ENCODE results near the gene LSAMP. TPM values are rescaled to one million over a fixed set of nuclear protein-coding genes. Genes with fewer than 3 reads are reported as not detected.

The LSAMP gene
- total and polyA plus RNA-seq, 3 donors from 2014 or later, result 3.1 to 10.3 (median 9.1) TPM

DNA sequence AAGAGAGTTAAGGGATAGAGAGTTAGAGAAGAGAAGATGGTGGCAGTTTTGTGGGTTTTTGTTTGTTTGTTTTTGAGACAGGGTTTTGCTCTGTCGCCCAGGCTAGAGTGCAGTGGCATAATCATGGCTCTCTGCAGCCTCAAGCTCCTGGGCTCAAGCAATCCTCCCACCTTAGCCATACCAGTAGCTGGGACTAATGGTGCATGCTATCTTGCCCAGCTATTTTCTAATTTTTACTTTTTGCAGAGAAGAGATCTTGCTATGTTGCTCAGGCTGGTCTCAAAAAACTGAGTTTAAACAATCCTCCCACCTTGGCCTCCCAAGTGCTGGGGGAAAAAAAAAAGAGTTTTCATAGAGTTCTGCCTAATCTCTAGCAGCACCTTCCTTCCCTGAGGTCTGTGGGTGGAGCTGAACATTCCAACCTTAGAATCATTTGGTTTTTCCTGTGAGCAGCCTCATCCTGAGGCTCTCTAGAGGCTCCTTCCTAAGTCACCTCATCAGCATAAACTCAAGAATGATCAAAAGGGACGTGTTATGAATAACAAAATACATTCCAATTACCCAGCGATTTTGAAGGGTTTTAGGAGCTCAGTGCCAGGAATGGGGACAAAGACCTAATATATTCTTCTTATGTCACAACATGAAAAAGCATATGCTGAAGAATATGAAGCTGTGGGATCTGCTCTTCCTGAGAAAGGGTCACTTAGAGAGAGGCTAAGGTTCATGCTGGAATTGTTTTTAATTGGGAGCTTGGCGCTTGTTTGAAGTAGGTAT lies 180.6 kb downstream of the LSAMP start:
- WGBS, 2 donors, result 79 to 83% methylated on average over 4 of the region's 4 CpGs
- intact Hi-C loops (cut with DNase I; ENCODE audit: low total_unique reads), result no loop called here
- H3K36me3 ChIP-seq (ENCODE audit: low read depth, missing control alignments), result no peaks in the 10 kb centered on the region
- no peaks in the 10 kb centered on the region for H3K27me3 ChIP-seq
- no peaks in the 10 kb centered on the region for H3K4me1 ChIP-seq
- no peaks in the 10 kb centered on the region for H3K9me3 ChIP-seq
- H3K4me3 ChIP-seq, result no peak overlapping the region
- no peak for DNase-seq
- TF ChIP-seq POLR2A (IDR thresholded peaks at IDR 0.05), result no peak
- TF ChIP-seq, protein P1, sequence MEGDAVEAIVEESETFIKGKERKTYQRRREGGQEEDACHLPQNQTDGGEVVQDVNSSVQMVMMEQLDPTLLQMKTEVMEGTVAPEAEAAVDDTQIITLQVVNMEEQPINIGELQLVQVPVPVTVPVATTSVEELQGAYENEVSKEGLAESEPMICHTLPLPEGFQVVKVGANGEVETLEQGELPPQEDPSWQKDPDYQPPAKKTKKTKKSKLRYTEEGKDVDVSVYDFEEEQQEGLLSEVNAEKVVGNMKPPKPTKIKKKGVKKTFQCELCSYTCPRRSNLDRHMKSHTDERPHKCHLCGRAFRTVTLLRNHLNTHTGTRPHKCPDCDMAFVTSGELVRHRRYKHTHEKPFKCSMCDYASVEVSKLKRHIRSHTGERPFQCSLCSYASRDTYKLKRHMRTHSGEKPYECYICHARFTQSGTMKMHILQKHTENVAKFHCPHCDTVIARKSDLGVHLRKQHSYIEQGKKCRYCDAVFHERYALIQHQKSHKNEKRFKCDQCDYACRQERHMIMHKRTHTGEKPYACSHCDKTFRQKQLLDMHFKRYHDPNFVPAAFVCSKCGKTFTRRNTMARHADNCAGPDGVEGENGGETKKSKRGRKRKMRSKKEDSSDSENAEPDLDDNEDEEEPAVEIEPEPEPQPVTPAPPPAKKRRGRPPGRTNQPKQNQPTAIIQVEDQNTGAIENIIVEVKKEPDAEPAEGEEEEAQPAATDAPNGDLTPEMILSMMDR (IDR thresholded peaks at IDR 0.05), result no peak
- H3K27ac ChIP-seq, result no peak overlapping the region

DNA sequence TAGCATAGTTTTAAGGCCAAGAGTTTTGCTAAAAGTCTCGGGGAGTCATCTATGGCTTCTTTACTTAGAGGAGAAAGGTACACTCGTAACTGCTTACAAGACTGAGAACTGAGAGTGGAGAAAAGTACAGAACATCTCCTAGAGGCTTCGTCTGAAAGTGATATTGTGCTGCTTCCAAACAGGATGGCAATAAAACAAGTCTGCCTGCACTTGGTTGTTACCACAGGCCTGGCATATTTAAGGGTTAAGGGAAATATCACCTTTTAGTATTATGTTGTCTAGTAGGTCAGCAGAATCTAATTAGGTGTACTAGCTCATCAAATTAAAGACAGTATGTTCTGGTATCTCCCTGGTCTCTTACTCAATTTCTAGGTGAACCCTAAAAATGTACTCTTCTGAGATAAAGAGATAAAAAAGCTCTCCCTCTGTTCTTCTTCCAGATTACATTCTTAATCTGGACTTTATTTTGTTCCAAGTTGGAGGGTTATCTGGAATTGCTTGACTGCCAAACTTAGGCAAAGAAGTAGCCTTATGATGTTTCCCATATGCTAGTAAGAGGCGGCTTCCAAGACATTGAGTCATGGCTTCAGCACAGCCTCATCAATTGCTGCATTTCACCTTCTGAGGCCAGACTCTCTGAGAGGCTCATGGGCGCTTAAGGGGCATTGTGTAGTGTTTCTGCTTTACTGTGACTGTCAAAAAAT lies 181.3 kb downstream of the LSAMP start:
- DNase-seq, result no peak
- WGBS, 2 donors, result 57 to 66% methylated on average over 5 of the region's 5 CpGs
- H3K9me3 ChIP-seq, result no peaks in the 10 kb centered on the region
- no peak overlapping the region for H3K27ac ChIP-seq
- intact Hi-C loops (cut with DNase I; ENCODE audit: low total_unique reads), result no loop called here
- H3K27me3 ChIP-seq, result no peaks in the 10 kb centered on the region
- TF ChIP-seq, protein P1 (IDR thresholded peaks at IDR 0.05), result no peak
- no peak for TF ChIP-seq POLR2A (IDR thresholded peaks at IDR 0.05)
- no peaks in the 10 kb centered on the region for H3K4me1 ChIP-seq
- no peak overlapping the region for H3K4me3 ChIP-seq
- no peaks in the 10 kb centered on the region for H3K36me3 ChIP-seq (ENCODE audit: low read depth, missing control alignments)

DNA sequence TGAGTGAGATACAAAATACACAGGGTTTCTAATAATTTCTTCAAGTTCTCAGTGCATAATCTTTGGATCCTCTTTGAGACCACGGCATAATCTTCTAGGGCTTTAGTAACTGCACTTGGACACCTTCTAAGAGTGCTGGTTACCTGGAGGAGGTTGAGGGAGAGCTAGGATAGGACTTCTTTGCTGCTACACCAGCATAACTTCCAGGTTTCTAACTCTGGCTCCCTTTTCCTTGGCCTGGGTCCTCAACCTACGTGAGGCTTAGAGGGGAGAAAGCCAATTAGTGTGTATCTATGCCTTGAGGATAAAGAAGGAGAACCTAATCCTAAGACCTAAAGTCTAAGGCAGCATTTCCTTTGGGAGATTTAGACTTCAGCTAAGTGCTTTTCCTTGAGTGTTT lies 184.8 kb downstream of the LSAMP start:
- 77 to 91% methylated on average over 2 of the region's 2 CpGs for whole genome bisulfite sequencing, 2 donors
- no peaks in the 10 kb centered on the region for H3K27me3 ChIP-seq
- H3K27ac ChIP-seq, result no peak overlapping the region
- no peak overlapping the region for H3K4me3 ChIP-seq
- no peak for DNase-seq
- intact Hi-C loops (cut with DNase I; ENCODE audit: low total_unique reads), result no loop called here
- TF ChIP-seq POLR2A (IDR thresholded peaks at IDR 0.05), result no peak
- TF ChIP-seq, protein P1 (IDR thresholded peaks at IDR 0.05), result no peak
- no peaks in the 10 kb centered on the region for H3K9me3 ChIP-seq
- no peaks in the 10 kb centered on the region for H3K4me1 ChIP-seq
- H3K36me3 ChIP-seq (ENCODE audit: low read depth, missing control alignments), result no peaks in the 10 kb centered on the region

DNA sequence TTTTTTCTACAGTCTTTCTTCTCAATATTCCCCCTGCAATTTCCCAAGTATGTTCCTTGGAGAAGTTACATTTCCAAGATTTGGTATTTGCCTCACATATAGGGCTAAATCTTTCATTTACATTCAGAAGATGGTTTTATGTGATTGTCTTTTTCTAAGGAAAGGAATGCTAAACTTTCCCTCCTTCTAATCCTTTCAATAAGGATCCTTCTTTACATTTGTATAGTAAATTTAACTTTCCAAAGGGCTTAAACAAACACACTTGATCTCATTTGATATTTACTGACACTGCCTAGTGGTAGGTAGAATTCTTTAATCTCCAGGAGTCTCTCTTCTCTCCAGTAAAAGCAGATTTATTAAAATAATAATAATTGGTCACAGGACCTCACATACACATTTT lies 185.3 kb downstream of the LSAMP start:
- H3K4me3 ChIP-seq, result no peak overlapping the region
- no peak for TF ChIP-seq POLR2A (IDR thresholded peaks at IDR 0.05)
- TF ChIP-seq, protein P1 (IDR thresholded peaks at IDR 0.05), result no peak
- no peak for DNase-seq
- H3K4me1 ChIP-seq, result no peaks in the 10 kb centered on the region
- H3K27me3 ChIP-seq, result no peaks in the 10 kb centered on the region
- H3K36me3 ChIP-seq (ENCODE audit: low read depth, missing control alignments), result no peaks in the 10 kb centered on the region
- no peak overlapping the region for H3K27ac ChIP-seq
- no peaks in the 10 kb centered on the region for H3K9me3 ChIP-seq
- intact Hi-C loops (cut with DNase I; ENCODE audit: low total_unique reads), result no loop called here
